Progenitor cell of endocrine pancreas (in vitro differentiated cells): Measurements from ENCODE around the gene PICALM. TPM values are rescaled to one million over a fixed set of nuclear protein-coding genes. Genes with fewer than 3 reads are reported as not detected.

Source experiments
- DNase-seq: peaks from one replicate; pipeline ENCODE4 v3.0.0; 2021; ENCODE audit warnings: low spot score; ENCODE audit not compliant: unreplicated experiment
- H3K27ac Mint-ChIP-seq: 2 replicates; pipeline ENCODE4 v1.8.0; 2021; ENCODE audit warnings: mild to moderate bottlenecking, moderate library complexity, mixed read lengths
- H3K27me3 Mint-ChIP-seq: 2 replicates; pipeline ENCODE4 v1.8.0; 2021; ENCODE audit warnings: mixed read lengths
- H3K36me3 Mint-ChIP-seq: 2 replicates; pipeline ENCODE4 v1.8.0; 2022; ENCODE audit warnings: mixed read lengths; ENCODE audit not compliant: insufficient read depth
- H3K4me1 Mint-ChIP-seq: 2 replicates; pipeline ENCODE4 v1.8.0; 2021; ENCODE audit warnings: low read depth, mixed read lengths
- H3K4me3 Mint-ChIP-seq: 2 replicates; pipeline ENCODE4 v1.8.0; 2021; ENCODE audit warnings: low read depth, mild to moderate bottlenecking, moderate library complexity, mixed read lengths
- H3K9me3 Mint-ChIP-seq: 2 replicates; pipeline ENCODE4 v1.8.0; 2021; ENCODE audit warnings: low read depth, mixed read lengths
- total RNA-seq: library from RNA; stranded (reverse); gene quantifications from 2 replicates; pipeline ENCODE4 v1.2.1, GENCODE V29; 2021
- TF ChIP-seq, protein P1 (sequence below): fragments of 200-600 bp; sonication (generic); IDR thresholded peaks from one replicate; pipeline ENCODE4 v1.5.0; 2021; ENCODE audit warnings: antibody characterized with exemption, mild to moderate bottlenecking; ENCODE audit not compliant: unreplicated experiment

The PICALM gene
- total RNA-seq, 1 donor from 2014 or later, result 133 TPM

DNA sequence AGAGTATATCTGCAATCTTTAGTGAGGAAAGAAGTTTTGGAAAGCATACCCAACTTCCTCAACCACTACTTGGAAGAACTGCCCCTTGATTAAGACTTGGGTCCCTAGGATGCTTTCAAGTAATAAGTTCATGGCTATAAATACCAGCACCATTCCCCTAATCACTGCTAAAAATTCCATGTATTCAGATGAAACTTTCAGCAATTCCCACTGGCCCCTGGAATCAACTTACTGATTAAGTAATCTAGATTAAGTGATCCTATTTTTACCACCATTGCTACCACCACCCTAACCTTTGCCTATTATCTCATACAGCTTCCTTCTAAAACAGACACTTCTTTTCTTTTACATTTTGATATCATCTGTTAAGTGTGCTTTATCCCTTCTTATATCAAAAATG is 10.5 kb downstream of the PICALM start:
- Mint-ChIP-seq H3K4me1 (peaks cover 17% of the 10 kb centered on the region), H3K27ac (no peak overlapping the region), H3K27me3 (no peaks in the 10 kb centered on the region), H3K9me3 (peaks cover 4% of the 10 kb centered on the region), H3K4me3 (no peak overlapping the region), H3K36me3 (peaks cover 5% of the 10 kb centered on the region)
- no peak for DNase-seq
- TF ChIP-seq, protein P1, sequence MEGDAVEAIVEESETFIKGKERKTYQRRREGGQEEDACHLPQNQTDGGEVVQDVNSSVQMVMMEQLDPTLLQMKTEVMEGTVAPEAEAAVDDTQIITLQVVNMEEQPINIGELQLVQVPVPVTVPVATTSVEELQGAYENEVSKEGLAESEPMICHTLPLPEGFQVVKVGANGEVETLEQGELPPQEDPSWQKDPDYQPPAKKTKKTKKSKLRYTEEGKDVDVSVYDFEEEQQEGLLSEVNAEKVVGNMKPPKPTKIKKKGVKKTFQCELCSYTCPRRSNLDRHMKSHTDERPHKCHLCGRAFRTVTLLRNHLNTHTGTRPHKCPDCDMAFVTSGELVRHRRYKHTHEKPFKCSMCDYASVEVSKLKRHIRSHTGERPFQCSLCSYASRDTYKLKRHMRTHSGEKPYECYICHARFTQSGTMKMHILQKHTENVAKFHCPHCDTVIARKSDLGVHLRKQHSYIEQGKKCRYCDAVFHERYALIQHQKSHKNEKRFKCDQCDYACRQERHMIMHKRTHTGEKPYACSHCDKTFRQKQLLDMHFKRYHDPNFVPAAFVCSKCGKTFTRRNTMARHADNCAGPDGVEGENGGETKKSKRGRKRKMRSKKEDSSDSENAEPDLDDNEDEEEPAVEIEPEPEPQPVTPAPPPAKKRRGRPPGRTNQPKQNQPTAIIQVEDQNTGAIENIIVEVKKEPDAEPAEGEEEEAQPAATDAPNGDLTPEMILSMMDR, result no peak

DNA sequence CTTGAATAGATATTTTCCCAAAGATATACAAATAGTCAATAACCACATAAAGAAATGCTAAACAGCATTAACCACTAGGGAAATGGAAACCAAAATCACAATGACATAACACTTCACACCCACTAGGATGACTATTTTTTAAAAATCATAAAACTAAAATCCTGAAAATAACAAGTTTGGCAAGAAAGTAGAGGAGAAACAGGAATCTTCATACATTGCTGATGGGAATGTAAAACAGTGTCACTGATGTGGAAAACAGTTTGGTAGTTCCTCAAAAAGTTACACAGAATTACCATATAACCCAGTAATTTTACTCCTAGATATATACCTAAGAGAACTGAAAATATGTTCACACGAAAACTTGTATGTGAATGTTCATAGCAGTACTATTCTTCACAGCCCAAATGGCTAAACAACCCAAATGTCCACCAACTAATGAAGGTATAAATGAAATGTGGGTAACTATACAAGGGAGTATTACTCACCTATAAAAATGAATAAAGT is 12.5 kb downstream of the PICALM start:
- TF ChIP-seq, protein P1, result no peak
- H3K27ac Mint-ChIP-seq, result no peak overlapping the region

DNA sequence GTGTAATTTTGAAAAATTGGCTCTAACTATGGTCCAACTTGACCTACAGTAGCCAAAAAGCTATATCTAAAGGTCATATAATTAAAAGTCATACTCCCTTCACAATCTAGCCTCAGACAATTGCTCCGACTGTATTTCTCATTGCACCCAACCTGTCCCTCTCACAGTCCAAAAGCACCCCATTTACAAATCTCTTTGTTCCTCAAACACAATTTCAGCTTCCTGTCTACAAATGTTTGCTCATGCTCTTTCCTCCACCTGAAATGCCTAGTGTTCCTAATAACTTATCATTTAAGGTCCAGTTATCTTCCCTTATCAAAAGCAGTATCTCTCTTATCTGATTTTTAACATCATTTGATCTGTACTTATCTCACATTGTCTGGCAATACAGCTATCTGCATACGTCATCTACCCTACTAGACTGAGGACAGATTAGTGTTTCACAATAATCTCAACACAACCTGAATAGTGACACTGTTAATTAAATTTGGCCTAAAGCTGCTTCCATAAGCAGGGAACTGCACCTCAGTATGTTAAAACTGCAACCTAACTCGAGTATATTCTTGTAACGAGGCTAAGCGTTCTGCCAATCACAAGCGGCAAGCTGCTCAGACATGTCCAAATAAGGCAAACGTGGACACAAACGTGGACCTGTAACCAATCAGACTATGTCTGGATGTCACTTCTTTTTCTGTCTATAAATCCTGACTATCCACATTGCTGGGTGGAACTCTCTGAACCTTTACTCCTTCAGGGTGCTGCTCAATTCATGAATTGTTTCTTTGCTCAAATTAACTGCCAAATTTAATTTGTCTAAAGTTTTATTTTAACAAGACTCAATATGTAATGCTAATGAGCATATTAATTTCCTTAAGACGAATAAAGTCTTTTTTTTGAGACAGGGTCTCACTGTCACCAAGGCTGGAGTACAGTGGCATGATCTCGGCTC is 15.9 kb downstream of the PICALM start:
- DNase-seq, result no peak
- Mint-ChIP-seq H3K9me3 (peaks cover 3% of the 10 kb centered on the region), H3K4me1 (peaks cover 7% of the 10 kb centered on the region), H3K27me3 (no peaks in the 10 kb centered on the region), H3K27ac (peak overlapping the region; percentile 87), H3K4me3 (no peak overlapping the region), H3K36me3 (peaks cover 4% of the 10 kb centered on the region)
- TF ChIP-seq, protein P1, result no peak

More for the DNA sequence above, 12.5 kb downstream of the PICALM start:
- Mint-ChIP-seq H3K27me3 (no peaks in the 10 kb centered on the region), H3K4me3 (no peak overlapping the region), H3K9me3 (peaks cover 3% of the 10 kb centered on the region), H3K4me1 (peaks cover 22% of the 10 kb centered on the region), H3K36me3 (peaks cover 4% of the 10 kb centered on the region)
- DNase-seq, result no peak

DNA sequence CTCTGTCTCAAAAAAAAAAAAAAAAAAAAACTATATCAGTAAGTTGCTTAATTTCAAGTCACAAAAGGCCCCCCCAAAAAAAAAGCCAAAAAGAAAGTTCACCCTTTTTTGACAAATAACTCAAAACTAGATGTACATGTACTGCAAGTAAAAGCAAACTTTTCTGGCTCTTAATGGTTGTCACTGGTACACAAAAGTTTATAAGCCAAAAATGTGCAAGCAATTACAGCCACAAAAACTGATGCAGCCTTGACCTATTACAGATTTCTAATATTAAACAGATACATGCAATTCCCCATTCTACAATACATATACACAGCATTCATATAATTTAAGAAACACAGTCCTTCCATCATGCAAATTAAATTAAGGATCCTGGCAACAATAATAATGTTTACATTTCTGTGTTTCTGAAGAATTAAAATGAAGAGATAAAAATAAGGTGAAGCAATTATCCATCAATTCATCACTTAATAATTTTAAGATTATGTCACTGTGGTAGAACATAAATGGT is 18.6 kb downstream of the PICALM start:
- H3K9me3 Mint-ChIP-seq, result peaks cover 3% of the 10 kb centered on the region
- TF ChIP-seq, protein P1, result no peak
- H3K27ac Mint-ChIP-seq, result no peak overlapping the region
- DNase-seq, result no peak
- H3K27me3 Mint-ChIP-seq, result no peaks in the 10 kb centered on the region
- no peak overlapping the region for H3K4me3 Mint-ChIP-seq
- H3K36me3 Mint-ChIP-seq, result peaks cover 2% of the 10 kb centered on the region
- H3K4me1 Mint-ChIP-seq, result peaks cover 11% of the 10 kb centered on the region

DNA sequence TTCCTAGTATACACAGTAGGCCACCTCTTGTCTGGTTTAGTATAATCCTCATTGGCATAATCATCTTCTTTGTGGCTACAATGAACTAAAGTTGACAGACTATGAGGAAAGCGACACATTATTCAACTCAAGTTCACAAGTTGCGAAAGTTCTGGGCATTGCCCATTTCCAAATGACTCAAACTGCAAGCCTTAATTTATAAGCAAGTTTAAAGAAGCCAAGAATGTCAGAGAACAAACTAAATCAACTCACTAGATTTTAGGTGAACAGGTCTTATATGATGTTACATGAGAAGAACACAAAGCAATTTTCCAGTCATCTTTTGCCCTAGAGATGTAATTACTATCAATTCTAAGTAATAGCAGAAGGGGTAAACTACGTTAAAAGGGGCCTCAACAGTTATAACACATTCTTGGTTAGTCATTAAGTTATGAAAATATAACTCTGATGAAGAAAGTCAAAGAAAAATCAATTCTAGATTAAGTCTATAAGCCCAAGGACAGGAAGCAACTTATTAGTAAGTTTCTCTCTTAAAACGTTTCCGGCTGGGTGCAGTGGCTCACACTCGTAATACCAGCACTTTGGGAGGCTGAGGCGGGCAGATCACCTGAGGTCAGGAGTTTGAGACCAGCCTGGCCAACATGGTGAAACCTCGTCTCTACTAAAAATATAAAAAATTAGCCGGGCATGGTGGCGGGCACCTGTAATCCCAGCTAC is 21.5 kb downstream of the PICALM start:
- H3K4me1 Mint-ChIP-seq, result peaks cover 21% of the 10 kb centered on the region
- DNase-seq, result no peak
- no peaks in the 10 kb centered on the region for H3K36me3 Mint-ChIP-seq
- no peaks in the 10 kb centered on the region for H3K9me3 Mint-ChIP-seq
- no peak overlapping the region for H3K4me3 Mint-ChIP-seq
- TF ChIP-seq, protein P1, result no peak
- no peaks in the 10 kb centered on the region for H3K27me3 Mint-ChIP-seq
- peak overlapping the region; percentile 78 for H3K27ac Mint-ChIP-seq
